ENCODE results near the gene ACOXL. TPM values are rescaled to one million over a fixed set of nuclear protein-coding genes. Genes with fewer than 3 reads are reported as not detected.

The ACOXL gene
- total and polyA plus RNA-seq, 4 donors = 4.4 to 32.8 (median 12.2) TPM

- peaks cover 0 to 39% (median 30%) of the 10 kb centered on the region in 3 donors for H3K27me3 ChIP-seq (ENCODE audit: control insufficient read depth in 3 of 3, insufficient read depth in 3 of 3, low read length in 2 of 3)
- no peak overlapping the region for H3K27ac ChIP-seq (ENCODE audit: low read depth in 1 of 2, low read length in 1 of 2)
- no peak overlapping the region for H3K9ac ChIP-seq (ENCODE audit: insufficient read depth in 1 of 2, low read length in 2 of 2)
- peak; percentile 14 to 47 (median 44) for DNase-seq
- no peaks in the 10 kb centered on the region for H3K9me3 ChIP-seq (ENCODE audit: control insufficient read depth in 4 of 4, insufficient read depth in 3 of 4, low read length in 3 of 4)
- H3K36me3 ChIP-seq (ENCODE audit: control insufficient read depth in 4 of 4, insufficient read depth in 4 of 4, low read length in 4 of 4) = peaks cover 0 to 6% (median 3%) of the 10 kb centered on the region in 4 donors
- no peak overlapping the region for H3K4me3 ChIP-seq
- no peak for ATAC-seq (ENCODE audit: insufficient read depth, low FRiP score)
- no peak for TF ChIP-seq CTCF (IDR thresholded peaks at IDR 0.05; ENCODE audit: control extremely low read depth, extremely low read depth)
- WGBS, 2 donors = 9 to 25% methylated on average over 72 to 76 of the region's 76 CpGs
- peaks cover 0 to 48% (median 5%) of the 10 kb centered on the region in 5 donors for H3K4me1 ChIP-seq (ENCODE audit: control insufficient read depth in 5 of 5, insufficient read depth in 5 of 5, low read length in 5 of 5)
These were observed 386.8 kb downstream of the ACOXL start for GRCh38 chr2:111118981-111119821.

GRCh38 chr2:111119822-111120252, 387.5 kb downstream of the ACOXL start:
- Histone ChIP-seq H3K9ac (ENCODE audit: insufficient read depth in 1 of 2, low read length in 2 of 2) (no peak overlapping the region), H3K4me1 (ENCODE audit: control insufficient read depth in 5 of 5, insufficient read depth in 5 of 5, low read length in 5 of 5) (peaks cover 0 to 54% (median 5%) of the 10 kb centered on the region in 5 donors), H3K27ac (ENCODE audit: low read depth in 1 of 2, low read length in 1 of 2) (no peak overlapping the region), H3K9me3 (ENCODE audit: control insufficient read depth in 4 of 4, insufficient read depth in 3 of 4, low read length in 3 of 4) (no peaks in the 10 kb centered on the region), H3K36me3 (ENCODE audit: control insufficient read depth in 4 of 4, insufficient read depth in 4 of 4, low read length in 4 of 4) (peaks cover 0 to 9% (median 5%) of the 10 kb centered on the region in 4 donors), H3K27me3 (ENCODE audit: control insufficient read depth in 3 of 3, insufficient read depth in 3 of 3, low read length in 2 of 3) (peaks cover 0 to 37% (median 30%) of the 10 kb centered on the region in 3 donors), H3K4me3 (no peak overlapping the region)
- peak; percentile 36 to 47 (median 42) for DNase-seq
- TF ChIP-seq CTCF (IDR thresholded peaks at IDR 0.05; ENCODE audit: control extremely low read depth, extremely low read depth) = no peak
- WGBS, 2 donors = 7 to 13% methylated on average over 27 of the region's 27 CpGs
- ATAC-seq (ENCODE audit: insufficient read depth, low FRiP score) = no peak

- peak; percentile 92 to 96 (median 93) for DNase-seq
- Histone ChIP-seq H3K27ac (ENCODE audit: low read depth in 1 of 2, low read length in 1 of 2) (peak within 1 kb of the TSS; percentile 60 to 85), H3K27me3 (ENCODE audit: control insufficient read depth in 3 of 3, insufficient read depth in 3 of 3, low read length in 2 of 3) (peaks cover 0 to 34% (median 30%) of the 10 kb centered on the region in 3 donors), H3K4me1 (ENCODE audit: control insufficient read depth in 5 of 5, insufficient read depth in 5 of 5, low read length in 5 of 5) (peaks cover 0 to 60% (median 5%) of the 10 kb centered on the region in 5 donors), H3K4me3 (peak within 1 kb of the TSS; percentile 83), H3K9ac (ENCODE audit: insufficient read depth in 1 of 2, low read length in 2 of 2) (peak within 1 kb of the TSS in 1 of 2 donors; percentile 42), H3K36me3 (ENCODE audit: control insufficient read depth in 4 of 4, insufficient read depth in 4 of 4, low read length in 4 of 4) (peaks cover 3 to 15% (median 10%) of the 10 kb centered on the region in 4 donors), H3K9me3 (ENCODE audit: control insufficient read depth in 4 of 4, insufficient read depth in 3 of 4, low read length in 3 of 4) (no peaks in the 10 kb centered on the region)
- peak; percentile 86 for ATAC-seq (ENCODE audit: insufficient read depth, low FRiP score)
- TF ChIP-seq CTCF (IDR thresholded peaks at IDR 0.05; ENCODE audit: control extremely low read depth, extremely low read depth) = no peak
- 1% methylated on average over 85 to 98 of the region's 98 CpGs for WGBS, 2 donors
These were observed 388.1 kb downstream of the ACOXL start, which contains the start of gene BCL2L11 for GRCh38 chr2:111120253-111121027. TSS of gene BCL2L11 (plus strand) at chr2:111120914. CDS start at chr2:111123746, 2,832 bp downstream.

Data from lung (tissue), 12 donors.